ENCODE data around the gene PCDH18.
"Not testable (repeated sequence)": the region's sequence is repeated elsewhere in the genome, so short reads cannot be mapped to it uniquely, and the experiment has no call there.

The PCDH18 gene

GRCh38 chr4:137528673-137529072 is 3.6 kb downstream of the PCDH18 start:
- DNase-seq = no peak

DNA sequence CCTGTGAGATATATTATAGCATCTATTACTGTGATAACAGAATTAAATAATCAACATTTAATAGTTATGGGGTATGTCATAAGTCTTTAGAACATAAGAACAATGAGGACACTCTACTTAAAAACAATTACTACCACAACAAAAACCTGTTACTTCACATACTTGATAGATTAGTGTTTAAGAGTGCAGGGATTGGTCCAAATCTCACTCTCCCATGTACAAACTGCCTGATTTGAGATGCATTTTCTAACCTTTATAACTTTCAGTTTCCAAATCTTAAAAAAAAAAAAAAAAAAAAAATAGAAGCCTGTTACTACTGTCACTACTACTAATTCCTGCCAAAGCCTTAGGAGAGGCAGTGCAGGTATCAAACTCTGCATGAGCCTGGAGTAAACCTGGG is 5.6 kb downstream of the PCDH18 start:
- no peak for DNase-seq

GRCh38 chr4:137524725-137525369 is 7.4 kb downstream of the PCDH18 start:
- no peak for DNase-seq

- DNase-seq = no peak
These were observed 9.0 kb downstream of the PCDH18 start for GRCh38 chr4:137523329-137523728.

DNA sequence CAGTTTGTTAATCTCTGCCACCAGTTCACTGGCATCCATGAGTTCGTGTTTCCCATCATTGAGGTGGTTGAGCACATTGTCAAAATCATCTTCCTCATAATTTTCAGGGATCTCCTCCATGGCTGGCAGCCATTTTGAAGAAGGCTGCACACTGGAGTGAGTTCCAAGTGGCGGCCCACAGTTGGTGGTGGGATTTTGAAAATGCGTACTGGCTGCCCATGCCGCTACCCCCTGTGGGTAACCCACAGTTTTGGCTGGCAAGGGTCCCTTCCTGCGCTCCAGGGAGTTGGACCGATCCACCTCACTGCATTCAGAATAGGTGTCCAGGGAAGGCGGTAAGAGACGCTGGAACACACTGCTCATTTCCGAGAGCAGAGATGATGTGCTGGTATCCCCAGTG is 11.2 kb downstream of the PCDH18 start:
- DNase-seq = no peak

- no peak for DNase-seq
These were observed 12.9 kb downstream of the PCDH18 start for GRCh38 chr4:137519406-137519805.

DNA sequence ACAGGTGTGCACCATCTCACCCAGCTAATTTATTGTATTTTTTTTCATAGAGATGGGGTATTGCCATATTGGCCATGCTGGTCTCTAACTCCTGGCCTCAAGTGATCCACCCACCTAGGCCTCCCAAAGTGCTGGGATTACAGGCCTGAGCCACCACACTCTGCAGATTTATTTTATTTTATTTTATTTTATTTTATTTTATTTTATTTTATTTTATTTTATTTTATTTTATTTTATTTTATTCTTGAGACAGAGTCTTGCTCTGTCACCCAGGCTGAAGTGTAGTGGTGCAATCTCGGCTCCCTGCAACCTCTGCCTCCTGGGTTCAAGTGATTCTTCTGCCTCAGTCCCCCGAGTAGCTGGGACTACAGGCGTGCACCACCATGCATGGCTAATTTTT is 15.0 kb downstream of the PCDH18 start:
- not testable (repeated sequence) for DNase-seq

DNA sequence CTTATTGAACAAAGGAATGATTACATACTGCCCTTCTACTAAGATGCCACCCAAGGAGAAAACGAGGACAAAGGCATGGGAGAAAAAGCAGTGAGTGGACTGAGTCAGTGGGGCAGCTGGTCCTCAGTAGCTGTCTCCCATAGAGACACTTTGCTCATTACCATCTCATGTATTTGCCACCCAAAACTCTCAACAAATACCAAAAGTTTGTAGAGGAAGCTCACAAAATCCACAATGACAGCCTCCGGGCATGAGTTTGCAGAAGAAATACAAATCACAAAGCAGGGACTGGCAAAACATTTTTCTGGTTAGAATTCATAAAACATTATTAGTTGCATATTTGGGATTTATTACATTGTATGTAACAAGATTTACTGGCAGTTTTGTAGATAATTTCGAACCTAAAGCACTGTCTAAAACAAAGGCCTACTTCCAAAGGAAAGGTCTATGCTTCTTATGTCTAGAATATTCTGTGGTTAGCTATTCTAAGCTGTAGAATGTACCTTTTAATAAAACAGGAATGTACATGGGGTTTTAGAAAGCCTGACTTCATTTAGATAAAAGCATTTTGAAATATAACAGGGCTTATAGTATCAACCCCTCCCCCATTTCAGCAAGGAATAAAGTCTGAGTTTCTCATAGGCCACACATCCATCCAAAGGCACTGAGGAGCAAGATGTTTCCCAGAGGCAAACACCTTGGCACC is 17.7 kb downstream of the PCDH18 start:
- DNase-seq = no peak

GRCh38 chr4:137510557-137511265 is 21.6 kb downstream of the PCDH18 start:
- no peak for DNase-seq

DNA sequence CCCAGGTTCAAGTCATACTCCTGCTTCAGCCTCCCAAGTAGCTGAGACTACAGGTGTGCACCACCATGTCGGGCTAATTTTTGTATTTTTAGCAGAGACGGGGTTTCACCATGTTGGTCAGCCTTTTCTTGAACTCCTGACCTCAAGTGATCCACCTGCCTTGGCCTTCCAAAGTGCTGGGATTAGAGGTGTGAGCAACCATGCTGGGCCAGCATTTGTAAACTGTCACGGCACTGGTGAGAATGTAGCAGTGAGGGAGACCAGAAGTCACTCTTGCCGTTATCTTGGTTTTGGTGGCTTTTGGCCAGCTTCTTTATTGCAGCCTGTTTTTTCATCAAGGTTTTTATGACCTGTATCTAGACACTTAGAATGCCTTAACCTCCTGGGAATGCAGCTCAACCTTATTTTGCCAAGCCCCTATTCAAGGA is 22.4 kb downstream of the PCDH18 start:
- no peak for DNase-seq

- DNase-seq = no peak
These were observed 29.8 kb downstream of the PCDH18 start for GRCh38 chr4:137502339-137503129.

- not testable (repeated sequence) for DNase-seq
These were observed 36.0 kb downstream of the PCDH18 start for GRCh38 chr4:137496267-137496666.

GRCh38 chr4:137495578-137495977 is 36.7 kb downstream of the PCDH18 start:
- no peak for DNase-seq

DNA sequence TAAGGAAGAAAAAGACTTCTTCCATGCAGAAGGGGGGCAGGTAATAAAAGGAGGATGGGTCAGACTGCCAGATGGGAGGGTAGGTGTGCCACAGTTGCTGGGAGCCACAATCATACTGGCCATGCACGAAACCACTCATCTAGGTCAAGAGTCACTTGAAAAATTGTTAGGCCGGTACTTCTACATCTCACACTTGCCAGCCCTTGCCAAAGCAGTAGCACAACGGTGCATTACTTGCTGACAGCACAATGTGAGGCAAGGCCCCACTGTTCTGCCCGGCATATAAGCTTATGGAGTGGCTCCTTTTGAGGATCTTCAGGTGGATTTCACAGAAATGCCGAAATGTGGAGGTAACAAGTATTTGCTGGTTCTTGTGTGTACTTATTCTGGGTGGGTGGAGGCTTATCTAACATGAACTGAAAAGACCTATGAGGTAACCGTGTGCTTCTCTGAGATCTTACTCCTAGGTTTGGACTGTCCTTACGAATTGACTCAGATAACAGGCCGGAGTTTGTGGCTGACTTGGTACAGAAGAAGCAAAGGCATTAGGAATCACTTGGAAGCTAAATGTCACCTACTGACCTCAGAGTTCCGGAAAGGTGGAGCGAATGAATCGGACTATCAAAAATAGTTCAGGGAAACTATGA is 48.9 kb downstream of the PCDH18 start:
- not testable (repeated sequence) for DNase-seq

DNA sequence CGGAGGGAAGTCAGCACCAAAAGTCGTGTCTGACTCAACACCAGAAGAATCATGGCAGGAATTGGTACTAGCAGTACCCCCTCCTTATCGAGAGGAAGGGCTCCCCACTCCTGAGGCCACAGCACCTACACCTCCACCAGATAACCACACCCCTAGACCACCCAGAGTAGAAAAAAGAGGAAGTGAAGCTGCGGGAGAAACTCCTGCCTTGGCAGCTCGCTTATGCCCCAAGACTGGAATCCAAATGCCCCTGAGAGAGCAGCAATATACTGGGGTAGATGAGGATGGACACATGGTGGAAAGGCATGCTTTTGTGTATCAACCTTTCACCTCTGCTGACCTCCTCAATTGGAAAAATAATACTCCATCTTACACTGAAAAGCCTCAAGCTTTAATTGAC is 52.6 kb downstream of the PCDH18 start:
- DNase-seq = not testable (repeated sequence)

DNA sequence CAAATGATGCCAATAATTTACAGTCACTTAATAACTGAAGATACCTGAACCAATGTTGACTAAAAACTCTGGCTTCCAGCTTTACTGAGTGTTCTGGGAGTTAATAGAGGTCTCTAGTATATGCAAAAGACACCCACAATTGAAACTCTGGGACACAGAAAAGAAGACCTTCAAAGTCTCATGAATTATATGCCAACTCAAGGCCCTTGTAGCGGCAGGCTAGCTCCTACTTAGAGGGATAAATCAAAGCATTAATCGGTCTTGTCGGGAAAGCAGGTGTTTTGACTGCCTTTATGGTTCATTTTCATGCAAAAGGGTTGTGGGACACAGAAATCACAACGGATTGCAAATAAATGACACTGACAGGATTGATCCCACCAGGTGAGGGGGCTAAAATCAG is 55.9 kb downstream of the PCDH18 start:
- no peak for DNase-seq

- DNase-seq = no peak
These were observed 57.5 kb downstream of the PCDH18 start for GRCh38 chr4:137474711-137475301.

- no peak for DNase-seq
These were observed 60.4 kb downstream of the PCDH18 start for GRCh38 chr4:137471895-137472294.

- no peak for DNase-seq
These were observed 60.8 kb downstream of the PCDH18 start for GRCh38 chr4:137471461-137471860.

- DNase-seq = no peak
These were observed 61.5 kb downstream of the PCDH18 start for GRCh38 chr4:137470806-137471205.

Measured in central memory CD4-positive, alpha-beta T cell (primary cell).